K562 (cell line): Measurements from ENCODE around the gene CCDC71L. TPM values are rescaled to one million over a fixed set of nuclear protein-coding genes. Genes with fewer than 3 reads are reported as not detected.
A peak's percentile ranks its signal among the peaks of the same experiment; 100 is the strongest.

Experiments
- ATF1 ChIP-seq, 2 experiments: fragments of 450-650 bp in 1 of 2; IDR thresholded peaks; 2 replicates each; pipeline ENCODE4 v1.6.1; 2016; ENCODE audit warnings: missing compliant biosample characterization in 1 of 2, missing genetic modification characterization in 1 of 2
- DMBX1 ChIP-seq: fragments of 250-450 bp; sonication (Bioruptor Pico); IDR thresholded peaks from 2 replicates; pipeline ENCODE4 v1.8.0; 2022; ENCODE audit warnings: inconsistent platforms, mild to moderate bottlenecking, moderate library complexity, borderline replicate concordance
- ETV1 ChIP-seq: fragments of 450-650 bp; conservative IDR thresholded peaks from 2 replicates; pipeline ENCODE4 v1.6.1; 2016; ENCODE audit warnings: missing genetic modification characterization, control low read depth, low read depth, missing compliant biosample characterization
- FOXK2 ChIP-seq, 2 experiments: fragments of 450-650 bp; IDR thresholded peaks in 1 of 2; conservative IDR thresholded peaks in 1 of 2; 2 replicates each; pipeline ENCODE4 v1.6.1; 2016; ENCODE audit warnings: low read depth in 2 of 2, mild to moderate bottlenecking in 1 of 2
- FOXP1 ChIP-seq: sonication (generic); formaldehyde crosslinking; IDR thresholded peaks from 2 replicates; pipeline ENCODE4 v1.8.0; 2022; ENCODE audit warnings: mild to moderate bottlenecking, missing genetic modification reagents
- HDAC6 ChIP-seq: IDR thresholded peaks from 2 replicates; pipeline ENCODE4 v1.6.1; 2012; ENCODE audit warnings: low read depth, mild to moderate bottlenecking, control low read depth, inconsistent platforms, low read length, moderate library complexity
- HMGN3 ChIP-seq: IDR thresholded peaks from 2 replicates; pipeline ENCODE4 v1.6.1; 2011; ENCODE audit warnings: borderline replicate concordance, low read depth, mild to moderate bottlenecking, mixed read lengths, low read length; ENCODE audit not compliant: insufficient read length; ENCODE audit errors: extremely low read depth
- KLF10 ChIP-seq: fragments of 250-450 bp; sonication (Bioruptor Pico); IDR thresholded peaks from 2 replicates; pipeline ENCODE4 v1.6.1; 2021; ENCODE audit warnings: matching md5 sums
- KLF13 ChIP-seq: fragments of 450-650 bp; IDR thresholded peaks from 2 replicates; pipeline ENCODE4 v1.6.1; 2016; ENCODE audit warnings: missing genetic modification characterization, low read depth, mild to moderate bottlenecking, missing compliant biosample characterization, moderate library complexity, borderline replicate concordance
- MTA1 ChIP-seq: fragments of 450-650 bp; IDR thresholded peaks from 2 replicates; pipeline ENCODE4 v1.6.1; 2017; ENCODE audit warnings: borderline replicate concordance
- NBN ChIP-seq: fragments of 450-650 bp; IDR thresholded peaks from 2 replicates; pipeline ENCODE4 v1.6.1; 2016; ENCODE audit warnings: low read depth, mild to moderate bottlenecking
- RCOR1 ChIP-seq, 2 experiments: IDR thresholded peaks; 2 replicates each; pipeline ENCODE4 v1.6.1; 2012; ENCODE audit warnings: low read depth in 2 of 2, low read length in 2 of 2, borderline replicate concordance in 1 of 2, improper control_type of control experiment in 1 of 2
- SMC3 ChIP-seq: conservative IDR thresholded peaks from 2 replicates; pipeline ENCODE4 v1.6.1; 2011; ENCODE audit warnings: low read depth, low read length, improper control_type of control experiment; ENCODE audit not compliant: insufficient read depth
- ZNF133 ChIP-seq: fragments of 250-450 bp; sonication (Bioruptor Pico); IDR thresholded peaks from 2 replicates; pipeline ENCODE4 v1.4.0; 2020; ENCODE audit warnings: mild to moderate bottlenecking
- ZNF324 ChIP-seq: fragments of 250-450 bp; sonication (Bioruptor Pico); IDR thresholded peaks from 2 replicates; pipeline ENCODE4 v1.4.0; 2020; ENCODE audit warnings: mild to moderate bottlenecking
- polyA plus RNA-seq, 8 experiments: library from polyadenylated mRNA; depleted of rRNA in 4 of 8; stranded (reverse) in 5 of 8; unstranded in 3 of 8; fragments of >200 nt; fragmentation: Nextera tagmentation in 2 of 8; fragmentation: Illumina TruSeq in 1 of 8; extraction: Ambion mirVana in 2 of 8; extraction: Trizol in 1 of 8; gene quantifications; 2 replicates each; pipeline versions ENCODE4 v1.2.1 to v1.2.3, GENCODE V29; 2011 to 2014; ENCODE audit warnings: inconsistent platforms in 1 of 8, missing spikeins in 1 of 8
- total RNA-seq, 7 experiments: library from RNA; depleted of rRNA in 6 of 7; stranded (reverse); fragments of >200 nt in 6 of 7; fragmentation: Illumina TruSeq in 2 of 7; extraction: Trizol in 2 of 7; gene quantifications; 2 replicates each; pipeline versions ENCODE4 v1.2.1 to v1.2.3, GENCODE V29; 2011 to 2021; ENCODE audit warnings: low replicate concordance in 1 of 7
- TF ChIP-seq, protein P1 (sequence below): IDR thresholded peaks from 2 replicates; pipeline ENCODE4 v1.6.1; 2016; ENCODE audit warnings: missing genetic modification characterization, missing compliant biosample characterization
- TF ChIP-seq, protein P2 (sequence below): fragments of 250-450 bp; sonication (Bioruptor Pico); IDR thresholded peaks from 2 replicates; pipeline ENCODE4 v1.9.0; 2021; ENCODE audit warnings: mild to moderate bottlenecking

CCDC71L gene
- total and polyA plus RNA-seq, 9 of the 15 experiments (the other 6 are each of a cell fraction or from before 2014, with no cell fraction given) = 5.7 to 108 (median 25.4) TPM

DNA sequence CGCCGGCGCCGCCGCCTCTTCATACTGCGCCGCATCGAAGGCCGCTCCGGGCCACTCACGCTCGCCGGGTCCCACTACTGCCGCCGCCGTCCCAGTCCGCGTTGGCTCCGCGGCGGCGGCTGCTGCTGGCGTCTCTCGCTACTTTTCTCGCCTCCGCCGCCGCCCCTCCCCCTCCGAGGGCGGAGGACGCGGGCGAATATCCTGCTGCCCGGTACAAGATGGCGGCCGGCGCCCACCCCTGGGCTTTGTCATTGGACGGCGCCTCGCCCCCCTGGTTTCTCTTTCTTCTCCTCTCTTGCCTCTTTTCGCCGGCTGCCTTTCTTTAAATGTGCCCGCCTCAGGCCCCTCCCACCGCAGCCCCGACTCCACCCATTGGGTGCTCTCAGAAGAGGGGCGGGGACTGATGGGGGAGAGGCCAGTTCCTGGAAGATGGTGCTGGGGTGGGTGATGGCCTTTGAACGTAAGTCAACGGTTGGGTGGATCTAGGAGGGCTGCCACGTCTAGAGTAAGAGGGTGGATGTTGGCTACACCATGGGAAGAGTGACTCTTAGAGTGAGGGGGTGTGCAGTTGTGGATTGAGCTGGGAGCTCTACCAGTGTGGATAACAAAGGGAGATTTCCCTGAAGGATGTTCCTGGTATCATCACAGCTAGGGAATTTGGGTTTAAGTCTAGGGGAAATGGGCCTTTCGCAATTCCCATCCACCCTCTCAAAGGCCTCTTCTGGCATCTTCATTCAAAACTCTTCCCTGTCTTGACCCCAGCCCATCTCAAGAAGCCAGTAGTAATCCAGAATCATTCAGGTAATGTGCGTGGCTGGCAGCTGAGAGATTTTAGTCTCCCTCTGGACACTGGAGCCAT, at the start of gene CCDC71L (continued):
- TF ChIP-seq, protein P1, sequence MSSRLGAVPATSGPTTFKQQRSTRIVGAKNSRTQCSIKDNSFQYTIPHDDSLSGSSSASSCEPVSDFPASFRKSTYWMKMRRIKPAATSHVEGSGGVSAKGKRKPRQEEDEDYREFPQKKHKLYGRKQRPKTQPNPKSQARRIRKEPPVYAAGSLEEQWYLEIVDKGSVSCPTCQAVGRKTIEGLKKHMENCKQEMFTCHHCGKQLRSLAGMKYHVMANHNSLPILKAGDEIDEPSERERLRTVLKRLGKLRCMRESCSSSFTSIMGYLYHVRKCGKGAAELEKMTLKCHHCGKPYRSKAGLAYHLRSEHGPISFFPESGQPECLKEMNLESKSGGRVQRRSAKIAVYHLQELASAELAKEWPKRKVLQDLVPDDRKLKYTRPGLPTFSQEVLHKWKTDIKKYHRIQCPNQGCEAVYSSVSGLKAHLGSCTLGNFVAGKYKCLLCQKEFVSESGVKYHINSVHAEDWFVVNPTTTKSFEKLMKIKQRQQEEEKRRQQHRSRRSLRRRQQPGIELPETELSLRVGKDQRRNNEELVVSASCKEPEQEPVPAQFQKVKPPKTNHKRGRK (tag) = no peak
- TF ChIP-seq, protein P2, sequence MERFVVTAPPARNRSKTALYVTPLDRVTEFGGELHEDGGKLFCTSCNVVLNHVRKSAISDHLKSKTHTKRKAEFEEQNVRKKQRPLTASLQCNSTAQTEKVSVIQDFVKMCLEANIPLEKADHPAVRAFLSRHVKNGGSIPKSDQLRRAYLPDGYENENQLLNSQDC (CRISPR knock-in tag) = peak; percentile 94; the same call in 1 of the 2 replicates
- TF ChIP-seq ATF1 (CRISPR knock-in tag; IDR thresholded peaks at IDR 0.05) (no peak; the same call in 1 of the 2 replicates), ATF1 (tag; IDR thresholded peaks at IDR 0.05) (peak; percentile 87), FOXK2 (conservative IDR thresholded peaks at IDR 0.05 in 1 of 2, IDR thresholded peaks at IDR 0.05 in 1 of 2; ENCODE audit: low read depth in 2 of 2) (peak; percentile 32 to 65; a peak in 3 of 4 replicates), FOXP1 (CRISPR knock-in tag) (no peak; the same call in 1 of the 2 replicates), ZNF324 (CRISPR knock-in tag) (no peak), ETV1 (tag) (peak; percentile 20), HDAC6 (no peak), ZNF133 (CRISPR knock-in tag) (0 out of 2 replicates have a peak, but pooled peaks have one; percentile 75), NBN (peak; percentile 90), MTA1 (peak; percentile 83), DMBX1 (CRISPR knock-in tag) (peak; percentile 78; the same call in 1 of the 2 replicates), HMGN3 (peak; percentile 94), RCOR1 (IDR thresholded peaks at IDR 0.05; ENCODE audit: borderline replicate concordance in 1 of 2, low read depth in 2 of 2, low read length in 2 of 2) (peak in 1 of 2 experiments; percentile 86; a peak in 2 of 4 replicates), SMC3 (peak; percentile 12; the same call in 1 of the 2 replicates), KLF13 (tag) (peak; percentile 72; the same call in 1 of the 2 replicates), KLF10 (CRISPR knock-in tag) (no peak)
